ENCODE measurements around the gene CACFD1.

- TF ChIP-seq EZH2phosphoT487 (IDR thresholded peaks at IDR 0.05; ENCODE audit: borderline replicate concordance) (no peak), CTCF (IDR thresholded peaks at IDR 0.05 in 2 of 3, conservative IDR thresholded peaks at IDR 0.05 in 1 of 3; ENCODE audit: borderline replicate concordance in 1 of 3, insufficient read depth in 1 of 3, low read depth in 2 of 3, low read length in 2 of 3) (no peak), JUND (IDR thresholded peaks at IDR 0.05) (no peak), ZNF274 (IDR thresholded peaks at IDR 0.05; ENCODE audit: low read depth, low read length) (no peak)
Measured at GRCh38 chr9:133419005-133419404, 40.8 kb upstream of the CACFD1 start.
